OCI-M1 (cell line): ENCODE data around the gene WDR73.

Experiments used
- DNase-seq: peaks from one replicate; lab custom pipeline; 2025; lab: John Stamatoyannopoulos, UW

The WDR73 gene

DNA sequence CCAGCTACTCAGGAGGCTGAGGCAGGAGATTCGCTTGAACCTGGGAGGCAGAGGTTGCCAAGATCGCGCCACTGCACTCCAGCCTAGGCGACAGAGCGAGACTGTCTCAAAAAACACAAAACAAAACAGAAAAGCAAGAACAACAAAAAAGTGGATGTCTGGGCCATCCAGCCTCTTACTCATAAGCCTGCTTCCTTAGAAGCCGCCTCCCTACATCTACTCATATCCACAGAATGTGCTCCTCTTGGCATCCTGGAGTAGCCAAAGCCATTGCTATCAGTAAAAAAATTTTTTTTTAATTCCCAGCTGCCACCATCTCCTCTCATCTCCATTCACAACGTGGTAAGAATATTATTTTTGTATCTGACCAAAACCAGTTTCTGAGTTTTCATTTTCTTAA lies 42.5 kb downstream of the WDR73 start:
- no peak for DNase-seq

DNA sequence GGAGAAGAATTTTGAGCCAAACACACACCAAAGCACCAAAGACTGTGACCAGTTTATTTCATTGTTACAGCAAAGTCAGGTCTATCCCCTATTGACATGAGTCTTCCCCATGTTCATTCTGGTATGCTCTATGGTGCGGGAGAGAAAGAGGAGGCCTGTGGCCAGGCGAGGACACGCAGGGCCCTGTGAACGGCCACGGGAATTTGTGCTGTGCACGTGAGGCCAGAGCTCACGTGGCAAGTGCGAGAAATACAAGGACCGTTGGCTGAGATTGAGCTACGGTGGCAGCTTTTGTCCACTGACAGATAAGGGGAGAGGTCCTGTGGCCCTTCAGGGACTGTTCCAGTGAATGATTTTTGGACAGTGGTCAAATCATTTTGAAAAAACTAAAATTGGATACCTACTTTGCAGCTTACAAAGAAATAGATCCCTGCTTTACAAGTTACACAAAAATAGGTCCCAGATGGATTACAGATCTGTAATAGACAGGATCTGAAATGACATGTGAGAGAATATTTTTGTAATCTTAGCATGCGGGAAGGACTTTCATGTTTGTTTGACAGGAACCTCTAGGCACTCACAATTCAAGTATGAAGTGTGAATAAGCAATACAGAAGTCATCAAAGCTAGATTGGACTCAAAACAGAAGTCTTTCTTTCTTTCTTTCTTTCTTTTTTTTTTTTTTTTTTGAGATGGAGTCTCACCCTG lies 44.1 kb downstream of the WDR73 start:
- DNase-seq, result no peak

DNA sequence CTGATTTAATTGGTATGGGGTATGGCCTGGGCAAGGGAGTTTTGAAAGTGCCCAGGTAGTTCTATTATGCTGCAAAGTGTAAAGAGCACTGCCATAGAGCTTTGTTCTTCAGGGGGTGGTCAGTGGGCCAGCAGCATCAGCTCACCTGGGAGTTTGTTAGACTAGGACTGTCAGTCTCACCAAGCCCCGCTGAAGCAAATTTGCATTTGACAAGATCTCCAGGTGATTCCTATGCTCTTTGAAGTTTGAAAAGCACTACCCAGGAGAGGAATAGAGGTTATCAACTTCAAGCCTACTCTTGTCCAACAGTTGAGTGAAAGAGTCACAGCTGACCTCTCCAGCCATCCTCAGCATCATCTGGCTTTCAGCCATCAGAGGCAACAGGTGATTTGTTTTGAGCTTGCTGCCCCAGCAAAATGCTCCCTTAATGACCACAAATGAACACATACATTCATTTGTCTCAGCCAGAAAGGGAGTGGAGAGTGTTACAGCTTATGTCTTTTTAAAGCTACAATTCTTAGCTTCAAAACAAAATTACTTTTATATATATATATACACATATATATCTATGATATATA lies 45.3 kb downstream of the WDR73 start:
- DNase-seq, result no peak

DNA sequence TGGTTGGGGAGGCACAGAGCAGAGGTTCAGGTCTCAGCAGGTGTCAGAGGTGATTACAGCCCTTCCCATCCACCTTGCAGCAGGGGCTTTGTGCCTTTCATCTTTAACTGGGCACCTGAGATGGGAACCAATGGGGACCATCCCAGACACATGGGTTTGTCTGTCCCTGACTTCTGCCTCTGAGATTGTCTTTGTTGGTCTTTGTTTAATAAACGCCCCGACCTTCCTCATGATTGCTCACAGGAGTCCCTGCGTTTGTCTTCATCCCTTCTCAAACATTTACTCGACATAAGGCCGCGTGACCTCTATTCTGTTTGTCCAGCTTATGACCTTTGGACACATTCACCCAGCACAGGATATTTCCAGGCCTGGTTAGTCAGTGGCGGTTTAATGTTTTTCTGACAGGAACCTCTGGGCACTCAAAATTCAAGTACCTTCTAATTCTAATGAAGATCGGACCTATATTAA lies 47.4 kb downstream of the WDR73 start:
- DNase-seq, result no peak

DNA sequence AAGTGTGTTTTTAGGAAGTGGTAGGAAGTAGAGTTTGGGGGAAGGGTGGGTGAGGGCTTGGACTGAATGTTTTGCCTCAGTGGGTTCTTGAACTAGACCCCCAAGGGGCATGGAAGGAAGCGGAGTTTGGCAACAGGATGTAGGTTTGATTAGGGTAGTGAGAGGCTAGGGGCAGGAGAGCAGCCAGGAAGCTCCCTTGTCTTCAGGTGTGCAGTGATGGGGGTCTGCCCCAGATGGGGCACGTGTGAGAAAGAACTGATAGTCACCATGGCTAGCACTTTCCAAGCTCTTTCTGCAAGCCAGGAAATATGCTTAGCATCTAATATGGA lies 48.6 kb downstream of the WDR73 start:
- no peak for DNase-seq

DNA sequence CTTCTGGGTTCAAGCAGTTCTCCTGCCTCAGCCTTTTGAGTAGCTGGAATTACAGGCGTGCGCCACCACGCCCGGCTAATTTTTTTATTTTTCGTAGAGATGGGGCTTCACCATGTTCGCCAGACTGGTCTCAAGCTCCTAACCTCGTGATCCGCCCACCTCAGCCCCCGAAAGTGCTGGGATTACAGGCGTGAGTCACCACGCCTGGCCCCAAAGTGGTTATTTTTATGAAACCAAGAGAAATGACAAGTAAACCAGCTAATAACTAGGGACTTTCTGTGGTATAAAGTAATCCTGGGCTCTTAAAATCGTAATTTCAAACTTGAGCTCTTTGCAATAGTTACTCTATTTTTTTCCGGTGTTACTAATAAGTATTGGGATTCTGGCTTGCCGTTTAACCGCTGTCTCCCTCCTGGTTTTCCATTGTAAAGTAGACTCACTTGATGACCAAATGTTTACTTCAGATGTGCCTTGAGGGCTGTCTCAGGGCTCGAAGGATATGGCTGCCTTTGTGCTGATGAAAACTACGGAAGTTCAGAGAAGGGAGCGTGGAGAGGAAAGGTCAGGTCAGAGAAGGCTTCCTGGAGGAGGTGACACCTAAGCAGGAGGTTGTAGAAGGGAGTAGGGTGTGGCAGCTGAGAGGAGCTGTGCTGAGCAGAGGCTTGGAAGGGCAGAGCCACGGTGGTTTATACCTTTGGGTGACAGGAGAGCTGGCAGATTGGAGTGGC lies 49.1 kb downstream of the WDR73 start:
- DNase-seq, result no peak

DNA sequence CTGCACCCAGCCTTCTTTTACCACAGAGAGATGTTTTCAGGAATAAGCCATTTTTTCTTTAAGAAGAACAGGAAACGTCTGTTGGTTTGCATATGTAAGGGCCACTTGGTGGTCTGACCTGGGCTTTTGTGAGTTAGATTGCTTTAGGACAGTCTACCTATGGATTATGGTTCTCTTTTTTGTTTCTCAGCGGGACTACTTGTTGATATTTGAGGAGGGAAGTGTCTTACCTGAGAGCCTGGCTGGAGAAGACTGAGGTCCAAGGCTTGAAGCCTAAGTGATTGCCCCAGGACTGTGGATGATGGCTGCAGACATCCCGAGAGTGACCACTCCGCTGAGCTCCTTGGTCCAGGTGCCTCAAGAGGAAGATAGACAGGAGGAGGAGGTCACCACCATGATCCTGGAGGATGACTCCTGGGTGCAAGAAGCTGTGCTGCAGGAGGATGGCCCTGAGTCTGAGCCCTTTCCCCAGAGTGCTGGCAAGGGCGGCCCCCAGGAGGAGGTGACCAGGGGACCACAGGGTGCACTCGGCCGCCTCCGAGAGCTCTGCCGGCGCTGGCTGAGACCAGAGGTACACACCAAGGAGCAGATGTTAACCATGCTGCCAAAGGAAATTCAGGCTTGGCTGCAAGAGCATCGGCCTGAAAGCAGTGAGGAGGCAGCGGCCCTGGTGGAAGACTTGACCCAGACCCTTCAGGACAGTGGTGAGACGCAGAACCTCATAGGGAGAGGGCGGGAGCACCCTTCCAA lies 50.3 kb downstream of the WDR73 start:
- DNase-seq, result no peak

DNA sequence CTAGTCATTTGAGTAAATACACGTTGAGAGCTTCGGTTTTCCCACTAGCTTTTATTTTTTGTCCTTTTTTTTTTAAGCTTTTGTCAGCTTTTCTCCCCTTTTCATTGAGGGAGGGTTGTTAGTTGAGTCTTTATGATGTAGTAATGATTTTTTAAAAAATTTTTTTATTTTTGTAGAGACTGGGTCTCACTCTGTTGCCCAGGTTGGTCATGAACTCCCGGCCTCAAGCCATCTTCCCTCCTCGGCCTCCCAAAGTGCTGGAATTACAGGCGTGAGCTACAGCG lies 52.6 kb downstream of the WDR73 start:
- DNase-seq, result no peak

DNA sequence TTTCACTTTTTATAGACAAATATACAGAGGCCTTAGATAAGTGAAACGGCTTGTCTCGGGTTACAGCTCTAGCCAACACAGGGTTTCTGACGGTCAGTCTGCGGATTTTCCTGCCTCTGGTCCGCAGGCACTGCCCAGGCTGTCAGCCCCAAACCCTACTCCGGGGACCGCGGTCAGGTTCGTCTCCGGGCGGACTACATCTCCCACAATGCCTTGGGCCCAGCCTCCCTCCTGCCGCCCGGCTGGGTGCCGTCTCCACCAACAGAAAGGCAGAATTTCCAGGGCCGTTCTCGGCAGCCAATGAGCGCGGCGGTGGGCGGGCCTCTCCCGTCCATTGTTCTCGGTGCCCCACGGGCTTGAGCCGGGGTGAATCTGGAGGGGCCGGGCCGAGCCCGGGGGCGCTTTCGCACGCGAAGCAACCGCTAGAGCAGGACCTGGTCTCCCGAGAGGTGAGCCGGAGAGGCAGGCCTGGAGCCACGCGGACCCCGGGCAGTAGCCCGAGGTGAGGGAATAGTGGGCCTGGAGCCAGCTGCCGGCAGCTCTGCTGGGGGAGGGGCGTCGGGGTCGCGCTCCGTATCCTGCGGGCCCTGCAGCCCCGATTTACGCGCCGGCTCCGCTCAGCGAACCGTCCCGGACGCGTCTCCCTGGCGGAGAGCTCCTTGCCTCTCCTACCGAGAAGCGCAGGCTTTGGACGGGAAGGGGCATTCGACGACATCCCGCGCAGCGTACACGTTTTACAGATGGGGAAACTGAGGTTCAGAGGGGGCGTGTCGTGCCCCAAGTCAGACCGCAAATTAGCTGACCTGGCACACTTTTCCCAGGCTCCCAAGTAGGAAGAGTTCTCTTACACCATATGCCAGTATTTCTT lies 53.2 kb downstream of the WDR73 start, which contains the start of gene ZSCAN2:
TSS of gene ZSCAN2 (plus strand) at position 323 of the 868 bp plus-strand sequence. CDS start 2,919 bp downstream, outside the sequence.
- DNase-seq, result peak; percentile 95

DNA sequence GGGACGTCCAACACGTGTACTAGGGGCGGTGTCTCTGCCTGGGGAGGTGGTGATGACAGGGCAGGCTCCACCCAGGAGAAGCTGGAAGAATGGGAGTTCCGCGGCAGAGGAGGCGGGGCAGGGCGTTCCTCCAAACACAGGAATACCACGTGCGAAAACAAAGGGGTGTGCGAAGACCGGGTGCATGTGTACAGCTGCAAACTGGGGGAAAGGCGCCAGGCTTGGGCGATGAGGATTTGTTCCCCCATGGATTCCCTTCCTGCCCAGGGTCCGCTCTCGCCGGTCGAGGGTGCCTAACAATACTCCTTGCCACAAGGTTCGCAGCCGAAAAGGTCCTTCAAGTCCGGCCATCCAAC lies 53.8 kb downstream of the WDR73 start:
- peak; percentile 78 for DNase-seq

DNA sequence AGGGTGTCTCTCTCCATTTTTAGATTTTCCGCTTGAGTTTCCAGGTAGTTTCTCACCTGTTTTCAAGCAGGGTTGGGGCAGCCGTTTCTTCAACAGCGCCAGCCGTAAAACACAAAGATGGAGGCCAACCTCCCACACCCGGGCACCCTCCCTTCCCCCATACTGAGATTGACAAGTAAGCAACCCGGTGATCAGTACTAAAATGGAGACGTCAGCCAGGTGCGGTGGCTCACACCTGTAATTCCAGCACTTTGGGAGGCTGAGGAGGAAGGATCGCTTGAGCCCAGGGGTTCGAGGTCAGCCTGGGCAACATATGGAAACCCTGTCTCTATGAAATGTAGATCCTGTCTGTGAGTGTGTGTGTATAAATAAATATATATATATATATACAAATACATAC lies 54.2 kb downstream of the WDR73 start:
- no peak for DNase-seq

DNA sequence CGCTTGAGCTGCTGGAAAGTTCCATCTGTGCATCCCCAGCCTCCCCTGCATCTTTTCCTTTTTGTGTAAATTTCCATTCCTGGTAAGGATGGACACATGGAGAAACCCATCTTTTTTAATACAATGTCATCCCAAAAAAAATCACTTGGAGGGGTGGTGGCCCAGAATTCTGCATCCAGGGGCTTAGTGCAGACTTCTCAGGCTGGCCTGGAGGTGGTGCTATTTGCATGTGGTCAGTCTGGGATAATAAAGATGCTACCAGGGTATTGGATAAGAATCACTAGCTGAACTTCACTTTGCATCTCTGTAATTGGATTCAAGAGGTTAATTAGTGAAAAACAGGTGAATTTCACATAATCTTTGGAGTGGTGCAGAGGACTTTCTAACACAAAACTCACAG lies 55.1 kb downstream of the WDR73 start:
- peak; percentile 74 for DNase-seq

DNA sequence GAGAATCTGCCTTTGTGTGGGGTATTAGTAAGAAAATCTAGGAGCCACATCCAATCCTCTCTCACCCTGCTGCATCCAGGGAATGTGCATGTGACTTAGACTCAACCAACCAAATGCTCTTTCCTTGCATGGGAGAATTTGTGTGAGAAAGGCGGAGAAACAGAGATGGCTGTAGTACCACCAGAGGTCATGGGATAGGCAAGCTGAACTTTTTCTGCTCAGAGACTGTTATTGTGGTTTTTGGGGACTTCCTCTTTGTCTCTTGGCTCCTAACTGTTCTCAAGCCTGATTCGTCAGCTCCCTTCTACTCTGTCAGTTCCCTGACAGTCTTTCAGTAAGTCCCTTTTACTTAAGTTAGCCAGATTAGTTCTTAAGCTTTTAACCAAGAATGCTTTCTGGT lies 55.8 kb downstream of the WDR73 start:
- peak; percentile 94 for DNase-seq

DNA sequence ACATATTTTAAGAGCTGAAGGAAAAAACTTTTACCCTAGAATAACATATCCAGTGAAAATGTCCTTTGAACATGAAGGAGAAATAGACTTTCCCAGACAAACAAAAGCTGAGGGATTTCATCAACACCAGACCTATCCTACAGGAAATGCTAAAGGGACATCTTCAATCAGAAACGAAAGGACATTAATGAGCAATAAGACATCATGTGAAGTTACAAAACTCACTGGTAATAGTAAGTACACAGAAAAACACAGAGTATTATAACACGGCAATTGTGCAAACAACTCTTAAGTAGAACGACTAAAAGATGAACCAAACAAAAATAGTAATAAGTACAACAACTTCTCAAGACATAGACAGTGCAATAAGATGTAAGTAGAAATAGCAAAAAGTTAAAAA lies 56.8 kb downstream of the WDR73 start:
- no peak for DNase-seq

DNA sequence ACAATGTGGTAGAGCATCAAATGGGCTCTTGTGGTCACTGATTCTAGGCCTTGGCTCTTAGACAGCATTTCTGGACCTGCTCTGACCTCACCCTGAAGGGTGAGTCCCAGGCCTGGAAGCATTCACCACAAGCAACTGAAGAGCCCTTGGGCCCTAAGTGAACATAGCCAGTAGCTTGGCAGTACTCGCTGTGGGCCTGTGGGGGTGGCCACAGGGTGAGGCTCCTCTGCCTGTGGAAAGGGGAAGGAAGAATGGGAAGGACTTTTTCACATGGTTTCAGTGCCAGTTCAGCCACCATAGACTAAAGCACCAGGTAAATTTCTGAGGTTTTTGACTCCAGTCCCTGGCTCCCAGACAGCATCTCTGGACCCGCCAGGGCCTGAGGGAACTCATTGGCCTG lies 58.4 kb downstream of the WDR73 start:
- no peak for DNase-seq

DNA sequence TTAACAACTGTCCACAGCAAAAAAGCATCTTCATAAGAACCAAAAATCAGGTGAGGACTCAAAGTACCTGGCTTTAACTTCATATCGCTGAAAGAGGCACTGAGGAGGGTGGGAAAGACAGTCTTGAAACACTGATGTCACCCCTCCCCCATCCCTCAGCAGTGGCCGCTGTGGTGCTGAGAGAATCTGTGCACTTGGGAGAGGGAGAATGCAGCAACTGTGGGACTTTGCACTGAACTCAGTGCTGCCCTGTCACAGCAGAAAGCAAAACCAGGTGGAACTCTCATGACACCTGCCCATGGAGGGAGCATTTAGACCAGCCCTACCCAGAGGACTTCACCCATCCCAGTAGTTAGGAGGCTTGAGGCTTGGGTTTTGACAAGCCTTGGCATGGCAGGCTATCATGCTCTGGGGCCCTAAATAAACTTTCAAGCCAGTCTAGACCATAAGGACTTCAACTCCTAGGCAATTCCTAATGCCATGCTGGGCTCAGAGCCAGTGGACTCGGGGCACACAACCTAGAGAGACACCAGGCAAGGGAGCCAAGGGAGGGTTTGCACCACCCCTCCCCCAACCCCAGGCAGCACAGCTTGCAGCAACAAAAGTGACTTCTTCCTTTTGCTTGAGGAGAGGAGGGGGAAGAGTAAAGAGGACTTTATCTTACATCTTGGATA lies 59.3 kb downstream of the WDR73 start:
- peak; percentile 5 for DNase-seq

DNA sequence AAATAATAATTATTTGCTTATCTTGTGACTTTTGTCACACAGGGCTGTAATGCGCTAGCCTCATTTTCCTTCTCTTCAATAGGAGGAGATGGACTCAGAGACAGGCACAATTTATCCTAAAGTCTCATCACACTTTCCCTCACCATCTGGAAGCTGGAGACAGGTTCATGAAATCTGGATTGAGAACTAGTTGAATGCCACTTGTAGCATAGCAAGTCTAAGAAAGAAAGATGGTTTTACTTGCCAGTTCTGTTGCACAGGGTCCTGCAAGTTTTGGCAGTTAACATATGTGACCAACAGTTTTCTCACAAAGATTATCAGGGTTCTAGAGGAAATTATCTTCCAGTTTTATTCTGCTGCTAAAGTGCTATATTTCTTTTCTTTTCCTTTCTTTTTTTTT lies 62.3 kb downstream of the WDR73 start:
- DNase-seq, result no peak

DNA sequence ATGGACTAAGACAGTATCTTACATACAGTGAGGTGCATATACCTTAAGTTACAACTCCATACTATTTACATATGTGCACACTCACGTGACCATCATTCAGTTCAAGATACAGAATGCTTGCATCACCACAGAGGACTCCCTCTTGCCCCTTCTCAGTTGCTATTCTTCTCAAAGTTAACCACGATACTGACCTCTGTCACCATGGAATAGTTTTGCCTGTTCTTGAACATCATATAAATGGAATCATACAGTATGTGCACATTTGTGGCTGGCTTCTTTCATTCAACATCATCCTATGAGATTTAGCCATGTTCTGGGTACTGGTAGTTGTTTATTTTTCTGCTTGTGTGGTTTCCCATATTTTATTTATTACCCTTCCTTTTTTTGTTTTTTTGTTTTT lies 63.7 kb downstream of the WDR73 start:
- DNase-seq, result no peak
